HCT116 (cell line): ENCODE measurements around the gene KBTBD3.

Experiments used
- CEBPB ChIP-seq: IDR thresholded peaks from 2 replicates; pipeline ENCODE4 v1.6.1; 2012; ENCODE audit warnings: low read depth
- EGR1 ChIP-seq: IDR thresholded peaks from 2 replicates; pipeline ENCODE4 v1.6.1; 2012; ENCODE audit warnings: low read depth
- ELF1 ChIP-seq: IDR thresholded peaks from 2 replicates; pipeline ENCODE4 v1.6.1; 2012; ENCODE audit warnings: low read depth, borderline replicate concordance
- EZH2 ChIP-seq: fragments of 200-600 bp; sonication (generic); IDR thresholded peaks from 2 replicates; pipeline ENCODE4 v1.6.1; 2017; ENCODE audit warnings: antibody characterized with exemption, mixed run types
- JUND ChIP-seq: IDR thresholded peaks from 2 replicates; pipeline ENCODE4 v1.6.1; 2012
- POLR2A ChIP-seq: IDR thresholded peaks from 2 replicates; pipeline ENCODE4 v1.7.0; 2011; ENCODE audit warnings: borderline replicate concordance; ENCODE audit not compliant: insufficient read depth, insufficient read length; ENCODE audit errors: extremely low read depth
- SIN3A ChIP-seq: IDR thresholded peaks from 2 replicates; pipeline ENCODE4 v1.6.1; 2012; ENCODE audit warnings: low read depth
- SRF ChIP-seq: IDR thresholded peaks from 2 replicates; pipeline ENCODE4 v1.6.1; 2012; ENCODE audit warnings: low read depth
- YY1 ChIP-seq: IDR thresholded peaks from 2 replicates; pipeline ENCODE4 v1.6.1; 2011; ENCODE audit warnings: low read length, low read depth, moderate library complexity, mild to moderate bottlenecking; ENCODE audit not compliant: insufficient replicate concordance; ENCODE audit errors: extremely low read depth
- ZFX ChIP-seq: fragments of 450-650 bp; IDR thresholded peaks from 2 replicates; pipeline ENCODE4 v1.6.1; 2017
- ZNF274 ChIP-seq: fragments of 200-500 bp; sonication (Bioruptor generic); IDR thresholded peaks from 2 replicates; pipeline ENCODE4 v1.6.1; 2014; ENCODE audit warnings: mild to moderate bottlenecking, low read depth, low read length, inconsistent platforms
- TF ChIP-seq, protein P1 (sequence below), 3 experiments: fragments of 200-600 bp in 1 of 3; sonication (generic) in 1 of 3; IDR thresholded peaks in 2 of 3; conservative IDR thresholded peaks in 1 of 3; 2 replicates each; pipeline ENCODE4 v1.5.1; 2012 to 2017; ENCODE audit warnings: low read depth in 2 of 3, low read length in 2 of 3, antibody characterized with exemption in 1 of 3, borderline replicate concordance in 1 of 3, control low read depth in 1 of 3, mild to moderate bottlenecking in 1 of 3, mixed read lengths in 1 of 3, mixed run types in 1 of 3, moderate library complexity in 1 of 3; ENCODE audit not compliant: insufficient read depth in 1 of 3
- TF ChIP-seq, protein P2 (sequence below): IDR thresholded peaks from 2 replicates; pipeline ENCODE4 v1.6.1; 2011; ENCODE audit warnings: mild to moderate bottlenecking, low read length, moderate library complexity; ENCODE audit not compliant: insufficient replicate concordance; ENCODE audit errors: extremely low read depth

DNA sequence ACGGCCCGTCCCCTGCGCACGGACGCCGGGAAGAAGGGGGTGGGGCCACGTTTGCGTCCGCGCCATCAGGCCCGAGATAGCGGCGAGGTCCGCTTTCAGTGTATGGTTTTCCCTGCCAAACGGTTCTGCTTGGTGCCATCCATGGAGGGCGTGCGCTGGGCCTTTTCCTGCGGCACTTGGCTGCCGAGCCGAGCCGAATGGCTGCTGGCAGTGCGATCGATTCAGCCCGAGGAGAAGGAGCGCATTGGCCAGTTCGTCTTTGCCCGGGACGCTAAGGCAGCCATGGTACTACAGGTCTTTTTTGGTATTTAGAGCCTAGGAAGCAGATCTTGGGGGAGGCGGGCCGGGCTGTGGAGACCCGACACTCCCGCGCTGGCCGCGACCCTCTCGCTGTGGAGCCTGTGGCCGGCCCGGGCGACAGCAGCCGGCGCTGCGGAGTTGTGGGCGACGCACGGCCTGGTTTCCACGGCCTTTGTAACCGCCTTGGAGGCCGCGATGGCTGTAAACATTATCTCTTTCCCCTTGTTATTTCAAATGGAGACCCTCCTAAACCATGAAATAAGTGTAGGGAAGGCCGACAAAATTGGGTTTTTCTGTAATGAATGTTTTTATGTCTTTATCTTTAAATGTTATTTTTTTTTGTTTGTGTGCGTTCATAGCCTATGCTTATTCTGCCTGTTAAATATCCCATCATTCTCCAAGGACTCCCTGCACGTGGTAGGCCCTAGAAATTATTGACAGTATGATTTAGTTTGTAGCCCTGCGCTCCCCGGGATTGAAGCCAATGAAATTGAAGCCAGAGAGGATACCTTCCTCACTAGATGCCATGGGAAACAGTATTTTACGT, 685 bp upstream of the KBTBD3 start, which contains the start of gene AASDHPPT:
- TF ChIP-seq EGR1: no peak
- TF ChIP-seq, protein P1, sequence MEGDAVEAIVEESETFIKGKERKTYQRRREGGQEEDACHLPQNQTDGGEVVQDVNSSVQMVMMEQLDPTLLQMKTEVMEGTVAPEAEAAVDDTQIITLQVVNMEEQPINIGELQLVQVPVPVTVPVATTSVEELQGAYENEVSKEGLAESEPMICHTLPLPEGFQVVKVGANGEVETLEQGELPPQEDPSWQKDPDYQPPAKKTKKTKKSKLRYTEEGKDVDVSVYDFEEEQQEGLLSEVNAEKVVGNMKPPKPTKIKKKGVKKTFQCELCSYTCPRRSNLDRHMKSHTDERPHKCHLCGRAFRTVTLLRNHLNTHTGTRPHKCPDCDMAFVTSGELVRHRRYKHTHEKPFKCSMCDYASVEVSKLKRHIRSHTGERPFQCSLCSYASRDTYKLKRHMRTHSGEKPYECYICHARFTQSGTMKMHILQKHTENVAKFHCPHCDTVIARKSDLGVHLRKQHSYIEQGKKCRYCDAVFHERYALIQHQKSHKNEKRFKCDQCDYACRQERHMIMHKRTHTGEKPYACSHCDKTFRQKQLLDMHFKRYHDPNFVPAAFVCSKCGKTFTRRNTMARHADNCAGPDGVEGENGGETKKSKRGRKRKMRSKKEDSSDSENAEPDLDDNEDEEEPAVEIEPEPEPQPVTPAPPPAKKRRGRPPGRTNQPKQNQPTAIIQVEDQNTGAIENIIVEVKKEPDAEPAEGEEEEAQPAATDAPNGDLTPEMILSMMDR (IDR thresholded peaks at IDR 0.05 in 2 of 3, conservative IDR thresholded peaks at IDR 0.05 in 1 of 3; ENCODE audit: borderline replicate concordance in 1 of 3, insufficient read depth in 1 of 3, low read depth in 2 of 3, low read length in 2 of 3): no peak
- TF ChIP-seq YY1: peak; percentile 54
- peak; percentile 95 for TF ChIP-seq ZFX
- TF ChIP-seq, protein P2, sequence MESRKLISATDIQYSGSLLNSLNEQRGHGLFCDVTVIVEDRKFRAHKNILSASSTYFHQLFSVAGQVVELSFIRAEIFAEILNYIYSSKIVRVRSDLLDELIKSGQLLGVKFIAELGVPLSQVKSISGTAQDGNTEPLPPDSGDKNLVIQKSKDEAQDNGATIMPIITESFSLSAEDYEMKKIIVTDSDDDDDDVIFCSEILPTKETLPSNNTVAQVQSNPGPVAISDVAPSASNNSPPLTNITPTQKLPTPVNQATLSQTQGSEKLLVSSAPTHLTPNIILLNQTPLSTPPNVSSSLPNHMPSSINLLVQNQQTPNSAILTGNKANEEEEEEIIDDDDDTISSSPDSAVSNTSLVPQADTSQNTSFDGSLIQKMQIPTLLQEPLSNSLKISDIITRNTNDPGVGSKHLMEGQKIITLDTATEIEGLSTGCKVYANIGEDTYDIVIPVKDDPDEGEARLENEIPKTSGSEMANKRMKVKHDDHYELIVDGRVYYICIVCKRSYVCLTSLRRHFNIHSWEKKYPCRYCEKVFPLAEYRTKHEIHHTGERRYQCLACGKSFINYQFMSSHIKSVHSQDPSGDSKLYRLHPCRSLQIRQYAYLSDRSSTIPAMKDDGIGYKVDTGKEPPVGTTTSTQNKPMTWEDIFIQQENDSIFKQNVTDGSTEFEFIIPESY: no peak
- TF ChIP-seq CEBPB: no peak
- TF ChIP-seq JUND: no peak
- TF ChIP-seq ZNF274: no peak
- peak; percentile 35 for TF ChIP-seq POLR2A
- TF ChIP-seq SRF: no peak
- TF ChIP-seq ELF1: no peak
- TF ChIP-seq SIN3A: no peak
- no peak for TF ChIP-seq EZH2
